Calu3 (cell line): ENCODE data around the gene MOV10. TPM values are rescaled to one million over a fixed set of nuclear protein-coding genes. Genes with fewer than 3 reads are reported as not detected.

Source experiments
- BruUV-seq: library from RNA; stranded (reverse); fragments of 400-500 nt; replicated peaks from 2 replicates; lab custom pipeline; 2021; lab: Mats Ljungman, UMichigan
- CTCF ChIA-PET: fragments of 300-600 bp; sonication (Branson Sonifier 250); formaldehyde crosslinking; loops from one replicate; lab custom pipeline; 2022; ENCODE audit warnings: antibody characterized with exemption; lab: Charles Lee
- DNase-seq: peaks from one replicate; pipeline ENCODE4 v3.0.0; 2022
- H3K27ac Mint-ChIP-seq: one replicate; pipeline ENCODE4 v1.8.0; 2022; ENCODE audit warnings: mixed read lengths; ENCODE audit not compliant: unreplicated experiment
- H3K27me3 Mint-ChIP-seq: one replicate; pipeline ENCODE4 v1.8.0; 2022; ENCODE audit warnings: mixed read lengths; ENCODE audit not compliant: unreplicated experiment
- H3K36me3 Mint-ChIP-seq: one replicate; pipeline ENCODE4 v1.8.0; 2022; ENCODE audit warnings: mild to moderate bottlenecking, moderate library complexity, mixed read lengths; ENCODE audit not compliant: insufficient read depth, unreplicated experiment
- H3K4me1 Mint-ChIP-seq: one replicate; pipeline ENCODE4 v1.8.0; 2022; ENCODE audit warnings: mild to moderate bottlenecking, low read depth, mixed read lengths; ENCODE audit not compliant: unreplicated experiment
- H3K4me3 Mint-ChIP-seq: one replicate; pipeline ENCODE4 v1.8.0; 2022; ENCODE audit warnings: mild to moderate bottlenecking, low read depth, moderate library complexity, mixed read lengths; ENCODE audit not compliant: unreplicated experiment
- H3K9me3 Mint-ChIP-seq: one replicate; pipeline ENCODE4 v1.8.0; 2022; ENCODE audit warnings: low read depth, mixed read lengths; ENCODE audit not compliant: unreplicated experiment
- intact Hi-C: fragments of 100-400 bp; cut with micrococcal nuclease; formaldehyde crosslinking; loops from one replicate; pipeline ENCODE4 v1.10.0; 2022; ENCODE audit not compliant: unreplicated experiment
- total RNA-seq: library from RNA; stranded (reverse); gene quantifications from 2 replicates; pipeline ENCODE4 v1.2.3, GENCODE V29; 2022
- TF ChIP-seq, protein P1 (sequence below): fragments of 200-600 bp; IDR thresholded peaks from one replicate; pipeline ENCODE4 v1.8.0; 2022; ENCODE audit warnings: antibody characterized with exemption; ENCODE audit not compliant: unreplicated experiment

The MOV10 gene
- total RNA-seq, 1 experiment from 2014 or later = 71.4 TPM

DNA sequence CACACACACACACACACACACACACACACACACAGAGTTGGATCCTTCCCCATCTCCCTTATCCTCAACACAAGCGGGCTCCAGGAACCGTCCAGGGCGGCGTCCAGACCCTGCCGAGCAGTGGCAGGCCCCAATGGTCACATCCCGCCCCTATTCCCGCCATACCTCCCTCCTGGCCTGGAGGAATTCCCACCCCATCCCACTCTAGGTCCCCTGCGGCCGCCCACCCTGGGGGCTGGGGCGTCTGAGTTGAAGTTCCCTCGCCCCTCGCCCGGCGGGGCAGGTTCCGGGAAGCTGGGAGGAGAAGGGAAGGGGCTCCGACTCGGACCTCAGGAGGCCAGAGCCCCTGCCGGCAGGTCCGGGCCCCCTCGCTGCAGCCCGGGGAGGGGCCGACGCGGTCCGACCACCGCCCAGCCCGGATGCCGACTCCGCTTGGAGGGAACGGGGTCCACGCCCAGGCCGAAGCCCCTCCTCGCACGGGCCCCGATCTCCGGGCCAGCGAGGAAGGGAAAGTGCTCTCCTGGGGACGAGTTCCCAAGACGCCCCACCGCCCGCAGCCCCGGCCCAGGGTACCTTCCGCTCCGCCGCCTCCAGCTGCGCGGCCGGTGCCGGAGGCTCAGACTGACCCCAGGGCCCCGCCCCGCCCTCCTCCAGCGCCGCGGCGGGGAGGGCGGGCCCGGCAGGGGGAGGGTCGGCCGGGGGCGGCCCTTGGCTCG is 32.2 kb downstream of the MOV10 start, which contains the start of gene RHOC:
Gene RHOC, minus strand, starts transcription at position 623 of the 716 bp plus-strand sequence. CDS start 3,328 bp downstream, outside the sequence.
- DNase-seq = peak; percentile 74
- TF ChIP-seq, protein P1, sequence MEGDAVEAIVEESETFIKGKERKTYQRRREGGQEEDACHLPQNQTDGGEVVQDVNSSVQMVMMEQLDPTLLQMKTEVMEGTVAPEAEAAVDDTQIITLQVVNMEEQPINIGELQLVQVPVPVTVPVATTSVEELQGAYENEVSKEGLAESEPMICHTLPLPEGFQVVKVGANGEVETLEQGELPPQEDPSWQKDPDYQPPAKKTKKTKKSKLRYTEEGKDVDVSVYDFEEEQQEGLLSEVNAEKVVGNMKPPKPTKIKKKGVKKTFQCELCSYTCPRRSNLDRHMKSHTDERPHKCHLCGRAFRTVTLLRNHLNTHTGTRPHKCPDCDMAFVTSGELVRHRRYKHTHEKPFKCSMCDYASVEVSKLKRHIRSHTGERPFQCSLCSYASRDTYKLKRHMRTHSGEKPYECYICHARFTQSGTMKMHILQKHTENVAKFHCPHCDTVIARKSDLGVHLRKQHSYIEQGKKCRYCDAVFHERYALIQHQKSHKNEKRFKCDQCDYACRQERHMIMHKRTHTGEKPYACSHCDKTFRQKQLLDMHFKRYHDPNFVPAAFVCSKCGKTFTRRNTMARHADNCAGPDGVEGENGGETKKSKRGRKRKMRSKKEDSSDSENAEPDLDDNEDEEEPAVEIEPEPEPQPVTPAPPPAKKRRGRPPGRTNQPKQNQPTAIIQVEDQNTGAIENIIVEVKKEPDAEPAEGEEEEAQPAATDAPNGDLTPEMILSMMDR = no peak
- no TSS peak for BruUV-seq
- H3K9me3 Mint-ChIP-seq = no peaks in the 10 kb centered on the region
- H3K36me3 Mint-ChIP-seq = peaks cover 56% of the 10 kb centered on the region
- CTCF ChIA-PET = interaction anchor here (0.6 to 1.0 kb wide), 2 partner anchors 8 to 312 kb away, joined by 3 read pairs; no protein-coding TSS in a partner anchor
- peak within 1 kb of the TSS; percentile 97 for H3K4me3 Mint-ChIP-seq
- peaks cover 39% of the 10 kb centered on the region for H3K4me1 Mint-ChIP-seq
- no peaks in the 10 kb centered on the region for H3K27me3 Mint-ChIP-seq
- intact Hi-C loops = loop anchor here (5.0 kb wide), 2 partner anchors 69 to 314 kb away; no protein-coding TSS in a partner anchor
- H3K27ac Mint-ChIP-seq = peak within 1 kb of the TSS; percentile 96

DNA sequence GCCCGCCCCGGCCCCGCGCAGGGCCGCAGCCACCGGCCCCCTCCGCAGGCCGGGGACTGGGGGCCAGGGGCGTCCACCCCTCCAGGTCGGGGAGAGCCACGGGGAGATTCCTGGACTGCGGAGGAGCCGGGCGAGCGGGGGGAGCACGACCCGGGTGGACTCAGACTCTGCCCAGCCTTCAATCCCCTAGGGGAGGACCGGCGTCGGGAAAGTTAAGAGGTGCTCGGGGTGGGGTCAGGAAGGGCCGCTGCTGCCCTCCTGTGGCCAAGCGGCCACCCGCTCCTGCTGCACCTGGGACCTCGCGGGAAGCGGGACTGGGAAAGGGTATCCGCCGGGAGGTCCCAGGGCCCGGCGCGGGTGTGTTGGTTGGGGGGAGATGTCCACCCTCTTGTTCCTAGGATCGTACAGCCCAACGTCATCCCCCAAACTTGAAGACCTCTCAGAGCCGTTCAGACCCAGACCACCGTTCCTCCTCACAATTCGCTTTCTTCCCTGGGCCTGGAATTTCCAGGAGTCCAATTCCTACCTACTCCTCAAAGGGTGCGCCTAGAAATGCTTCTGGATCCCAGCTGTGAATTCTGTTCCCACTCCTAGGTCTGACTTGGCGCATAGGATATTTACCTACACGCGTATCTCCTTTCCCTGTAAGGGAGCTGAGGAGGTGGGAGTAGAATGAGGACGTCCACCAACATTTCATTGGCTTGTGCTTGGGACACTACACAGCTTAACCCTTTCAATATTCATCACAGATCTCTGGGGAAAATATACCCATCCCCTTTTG is 33.0 kb downstream of the MOV10 start:
- CTCF ChIA-PET = interaction anchor here (0.6 to 1.3 kb wide), 3 partner anchors 34 to 826 kb away, joined by 3 read pairs; no protein-coding TSS in a partner anchor
- BruUV-seq = no TSS peak
- TF ChIP-seq, protein P1 = peak; percentile 78
- intact Hi-C loops = loop anchor here (5.0 kb wide), 2 partner anchors 70 to 315 kb away; no protein-coding TSS in a partner anchor
- Mint-ChIP-seq H3K4me1 (peaks cover 31% of the 10 kb centered on the region), H3K27me3 (no peaks in the 10 kb centered on the region), H3K27ac (peak overlapping the region; percentile 77), H3K4me3 (peak overlapping the region; percentile 97), H3K9me3 (no peaks in the 10 kb centered on the region), H3K36me3 (peaks cover 49% of the 10 kb centered on the region)
- DNase-seq = peak; percentile 86

GRCh38 chr1:112708002-112708448 is 33.6 kb downstream of the MOV10 start:
- H3K4me3 Mint-ChIP-seq = peak overlapping the region; percentile 97
- peaks cover 30% of the 10 kb centered on the region for H3K4me1 Mint-ChIP-seq
- H3K9me3 Mint-ChIP-seq = no peaks in the 10 kb centered on the region
- no peaks in the 10 kb centered on the region for H3K27me3 Mint-ChIP-seq
- intact Hi-C loops = loop anchor here (5.0 kb wide), 2 partner anchors 71 to 316 kb away; no protein-coding TSS in a partner anchor
- DNase-seq = no peak
- CTCF ChIA-PET = interaction anchor here (0.6 to 1.3 kb wide), 2 partner anchors 34 to 826 kb away, joined by 3 read pairs; no protein-coding TSS in a partner anchor
- BruUV-seq = no TSS peak
- TF ChIP-seq, protein P1 = no peak
- H3K27ac Mint-ChIP-seq = peak overlapping the region; percentile 77
- H3K36me3 Mint-ChIP-seq = peaks cover 43% of the 10 kb centered on the region

DNA sequence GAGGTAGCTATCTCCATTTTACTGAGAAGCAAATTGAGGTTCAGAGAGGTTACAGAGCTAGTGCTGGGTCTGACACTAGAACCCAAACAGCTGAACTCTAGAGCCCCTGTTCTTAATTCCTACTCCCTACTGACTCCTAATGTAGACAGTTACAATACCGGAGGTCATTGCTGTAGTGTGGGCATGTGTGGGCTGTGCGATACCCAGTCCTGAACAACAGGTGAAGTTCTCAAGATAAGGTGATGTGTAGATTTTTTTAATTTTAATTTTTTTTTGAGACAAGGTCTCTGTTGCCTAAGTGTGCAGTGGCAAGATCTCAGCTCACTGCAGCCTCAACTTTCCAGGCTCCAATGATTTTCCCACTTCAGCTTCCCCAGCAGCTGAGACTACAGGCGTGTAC is 34.0 kb downstream of the MOV10 start:
- H3K36me3 Mint-ChIP-seq = peaks cover 39% of the 10 kb centered on the region
- H3K4me3 Mint-ChIP-seq = no peak overlapping the region
- no peaks in the 10 kb centered on the region for H3K9me3 Mint-ChIP-seq
- CTCF ChIA-PET = interaction anchor here (0.6 to 1.3 kb wide), 2 partner anchors 35 to 825 kb away, joined by 3 read pairs; no protein-coding TSS in a partner anchor
- peaks cover 31% of the 10 kb centered on the region for H3K4me1 Mint-ChIP-seq
- no peaks in the 10 kb centered on the region for H3K27me3 Mint-ChIP-seq
- no peak overlapping the region for H3K27ac Mint-ChIP-seq
- intact Hi-C loops = loop anchor here (5.0 kb wide), 2 partner anchors 71 to 316 kb away; no protein-coding TSS in a partner anchor
- DNase-seq = no peak
- TF ChIP-seq, protein P1 = no peak
- no TSS peak for BruUV-seq
